IMR-90 (cell line): ENCODE measurements around the gene SIRPG.

ENCODE experiments used
- CHD1 ChIP-seq: IDR thresholded peaks from 2 replicates; pipeline ENCODE4 v1.6.1; 2012; ENCODE audit warnings: low read depth, low read length, improper control_type of control experiment
- POLR2A ChIP-seq: IDR thresholded peaks from 2 replicates; pipeline ENCODE4 v1.6.1; 2012; ENCODE audit warnings: mild to moderate bottlenecking, low read depth, low read length

- TF ChIP-seq POLR2A: no peak
- no peak for TF ChIP-seq CHD1
These were observed 15.8 kb upstream of the SIRPG start for GRCh38 chr20:1673424-1673823.
